ENCODE results near the gene ARGFX.

Gene ARGFX

DNA sequence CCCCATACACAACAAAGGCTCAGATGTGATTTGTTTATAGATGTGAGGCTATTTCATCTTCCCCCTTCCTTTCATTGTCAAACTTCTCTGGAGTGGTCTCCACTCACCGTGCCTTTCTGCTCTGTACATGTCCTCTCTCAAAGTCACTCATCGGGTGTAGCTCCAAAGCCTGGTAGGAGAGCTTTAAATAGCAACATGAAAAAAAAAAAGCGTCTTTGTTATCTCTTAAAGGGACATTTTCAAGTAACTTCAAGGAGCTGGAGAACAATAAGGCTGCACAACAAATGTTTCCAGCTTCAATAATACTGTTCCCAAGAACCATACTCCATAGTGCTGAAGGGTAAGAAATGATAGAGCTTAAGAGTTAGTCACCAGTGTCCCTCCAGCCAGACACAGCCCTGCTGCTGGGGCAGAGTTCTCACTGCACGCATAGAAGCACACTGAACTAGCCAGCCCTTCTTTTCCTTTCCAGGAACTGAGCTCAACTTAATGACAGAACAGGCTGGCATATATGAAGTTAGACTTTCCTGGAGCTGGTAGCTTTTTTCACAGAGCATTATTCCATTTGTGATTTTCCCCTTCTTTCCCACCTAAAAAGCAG lies 33.6 kb downstream of the ARGFX start:
- FAIRE-seq = no peak
- TF ChIP-seq, protein P1, sequence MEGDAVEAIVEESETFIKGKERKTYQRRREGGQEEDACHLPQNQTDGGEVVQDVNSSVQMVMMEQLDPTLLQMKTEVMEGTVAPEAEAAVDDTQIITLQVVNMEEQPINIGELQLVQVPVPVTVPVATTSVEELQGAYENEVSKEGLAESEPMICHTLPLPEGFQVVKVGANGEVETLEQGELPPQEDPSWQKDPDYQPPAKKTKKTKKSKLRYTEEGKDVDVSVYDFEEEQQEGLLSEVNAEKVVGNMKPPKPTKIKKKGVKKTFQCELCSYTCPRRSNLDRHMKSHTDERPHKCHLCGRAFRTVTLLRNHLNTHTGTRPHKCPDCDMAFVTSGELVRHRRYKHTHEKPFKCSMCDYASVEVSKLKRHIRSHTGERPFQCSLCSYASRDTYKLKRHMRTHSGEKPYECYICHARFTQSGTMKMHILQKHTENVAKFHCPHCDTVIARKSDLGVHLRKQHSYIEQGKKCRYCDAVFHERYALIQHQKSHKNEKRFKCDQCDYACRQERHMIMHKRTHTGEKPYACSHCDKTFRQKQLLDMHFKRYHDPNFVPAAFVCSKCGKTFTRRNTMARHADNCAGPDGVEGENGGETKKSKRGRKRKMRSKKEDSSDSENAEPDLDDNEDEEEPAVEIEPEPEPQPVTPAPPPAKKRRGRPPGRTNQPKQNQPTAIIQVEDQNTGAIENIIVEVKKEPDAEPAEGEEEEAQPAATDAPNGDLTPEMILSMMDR (IDR thresholded peaks at IDR 0.05; ENCODE audit: insufficient read depth, missing control alignments) = no peak
- DNase-seq (ENCODE audit: insufficient read length, low spot score) = no peak

- TF ChIP-seq, protein P1 (IDR thresholded peaks at IDR 0.05; ENCODE audit: insufficient read depth, missing control alignments) = no peak
- FAIRE-seq (no peak), DNase-seq (ENCODE audit: insufficient read length, low spot score) (no peak)
These were observed 37.0 kb downstream of the ARGFX start for GRCh38 chr3:121604759-121605158.

DNA sequence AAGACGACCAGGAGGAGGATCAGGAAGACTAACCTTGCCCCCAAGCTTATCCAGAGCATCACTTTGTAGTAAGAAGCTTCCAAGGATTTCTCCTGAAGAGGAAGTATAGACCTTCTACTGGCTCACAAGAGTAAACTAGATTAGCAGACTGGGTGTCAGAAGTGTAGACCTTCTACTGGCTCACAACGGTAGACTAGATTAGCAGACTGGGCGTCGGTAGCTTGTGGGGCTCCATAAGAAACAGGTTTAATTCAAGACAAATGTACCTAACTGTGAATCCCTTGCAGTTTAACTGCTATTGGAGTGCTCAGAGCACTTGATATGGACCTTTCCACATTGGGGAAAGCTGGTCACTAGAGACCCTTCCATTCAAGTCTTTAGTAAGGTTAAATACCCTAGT lies 38.4 kb downstream of the ARGFX start:
- no peak for FAIRE-seq
- no peak for DNase-seq (ENCODE audit: insufficient read length, low spot score)
- TF ChIP-seq, protein P1 (IDR thresholded peaks at IDR 0.05; ENCODE audit: insufficient read depth, missing control alignments) = no peak

Measured in D721Med (cell line).